Neural progenitor cell (in vitro differentiated cells): Measurements from ENCODE around the gene GSTO2. TPM values are rescaled to one million over a fixed set of nuclear protein-coding genes. Genes with fewer than 3 reads are reported as not detected.

Experiments
- DNase-seq: peaks from one replicate; pipeline ENCODE4 v3.0.0-alpha.2; 2016; ENCODE audit warnings: low spot score
- H2AFZ ChIP-seq: fragments of 200-600 bp; sonication (generic); replicated peaks from 2 replicates; pipeline ENCODE4 v1.6.1; 2016; ENCODE audit warnings: antibody characterized with exemption
- H3F3A ChIP-seq: fragments of 200-600 bp; sonication (generic); 2 replicates; pipeline ENCODE4 v1.6.1; 2016; ENCODE audit warnings: antibody characterized with exemption, low read depth
- H3K27ac ChIP-seq: fragments of 200-600 bp; sonication (generic); 2 replicates; pipeline ENCODE4 v1.5.1; 2016; ENCODE audit warnings: mild to moderate bottlenecking
- H3K27me3 ChIP-seq: fragments of 200-600 bp; sonication (generic); 2 replicates; pipeline ENCODE4 v1.6.1; 2016; ENCODE audit warnings: mild to moderate bottlenecking, moderate library complexity
- H3K36me3 ChIP-seq: fragments of 200-600 bp; sonication (generic); 2 replicates; pipeline ENCODE4 v1.5.1; 2016
- H3K4me1 ChIP-seq: fragments of 200-600 bp; sonication (generic); 2 replicates; pipeline ENCODE4 v1.6.1; 2016; ENCODE audit warnings: mixed run types
- H3K4me2 ChIP-seq: fragments of 200-600 bp; sonication (generic); 2 replicates; pipeline ENCODE4 v1.6.1; 2016
- H3K4me3 ChIP-seq: fragments of 200-600 bp; sonication (generic); 2 replicates; pipeline ENCODE4 v1.5.1; 2016
- H3K79me2 ChIP-seq: fragments of 200-600 bp; sonication (generic); 2 replicates; pipeline ENCODE4 v1.6.1; 2016; ENCODE audit warnings: low read depth
- H3K9ac ChIP-seq: fragments of 200-600 bp; sonication (generic); 2 replicates; pipeline ENCODE4 v1.6.1; 2016
- H3K9me3 ChIP-seq: fragments of 200-600 bp; sonication (generic); 2 replicates; pipeline ENCODE4 v1.5.1; 2016; ENCODE audit warnings: low read depth
- H4K20me1 ChIP-seq: fragments of 200-600 bp; sonication (generic); 2 replicates; pipeline ENCODE4 v1.6.1; 2016; ENCODE audit warnings: low read depth
- H3K27ac Mint-ChIP-seq: 3 replicates; pipeline ENCODE4 v1.8.0; 2021; ENCODE audit warnings: mixed read lengths
- H3K27me3 Mint-ChIP-seq: 2 replicates; pipeline ENCODE4 v1.8.0; 2022; ENCODE audit warnings: low read depth, mild to moderate bottlenecking, inconsistent platforms, moderate library complexity, mixed read lengths; ENCODE audit not compliant: insufficient read depth
- H3K36me3 Mint-ChIP-seq: 3 replicates; pipeline ENCODE4 v1.8.0; 2021; ENCODE audit warnings: mixed read lengths
- H3K4me1 Mint-ChIP-seq: 3 replicates; pipeline ENCODE4 v1.8.0; 2021; ENCODE audit warnings: mixed read lengths
- H3K4me3 Mint-ChIP-seq: 3 replicates; pipeline ENCODE4 v1.8.0; 2021; ENCODE audit warnings: mild to moderate bottlenecking, moderate library complexity, mixed read lengths
- H3K9me3 Mint-ChIP-seq: 3 replicates; pipeline ENCODE4 v1.8.0; 2020; ENCODE audit warnings: mixed read lengths
- CTCF ChIP-seq: fragments of 200-600 bp; sonication (generic); IDR thresholded peaks from 2 replicates; pipeline ENCODE4 v1.5.1; 2017; ENCODE audit warnings: antibody characterized with exemption, mild to moderate bottlenecking
- EZH2 ChIP-seq: fragments of 200-600 bp; sonication (generic); IDR thresholded peaks from 2 replicates; pipeline ENCODE4 v1.6.1; 2017; ENCODE audit warnings: antibody characterized with exemption, mild to moderate bottlenecking, moderate library complexity
- EZH2phosphoT487 ChIP-seq: fragments of 200-600 bp; sonication (generic); IDR thresholded peaks from 2 replicates; pipeline ENCODE4 v1.6.1; 2017; ENCODE audit warnings: antibody characterized with exemption
- total RNA-seq: library from RNA; depleted of rRNA; stranded (reverse); fragments of >200 nt; gene quantifications from 2 replicates; pipeline ENCODE4 v1.2.3, GENCODE V29; 2015; ENCODE audit warnings: low replicate concordance

The GSTO2 gene
- total RNA-seq, 1 donor from 2014 or later = 4.9 TPM

GRCh38 chr10:104334561-104334960 is 65.6 kb downstream of the GSTO2 start:
- Histone ChIP-seq H3K79me2 (peaks cover 70% of the 10 kb centered on the region), H3K27ac (no peak overlapping the region), H3K27me3 (peaks cover 38% of the 10 kb centered on the region), H3K9me3 (no peaks in the 10 kb centered on the region), H3K4me3 (no peak overlapping the region), H3K4me1 (peaks cover 54% of the 10 kb centered on the region), H2AFZ (no peak overlapping the region), H3K4me2 (no peak overlapping the region), H4K20me1 (peaks cover 71% of the 10 kb centered on the region), H3K36me3 (no peaks in the 10 kb centered on the region), H3F3A (peaks cover 40% of the 10 kb centered on the region), H3K9ac (no peak overlapping the region)
- Mint-ChIP-seq H3K27me3 (peaks cover 6% of the 10 kb centered on the region), H3K27ac (no peak overlapping the region), H3K4me3 (no peak overlapping the region), H3K4me1 (peaks cover 70% of the 10 kb centered on the region), H3K9me3 (no peaks in the 10 kb centered on the region), H3K36me3 (peaks cover 2% of the 10 kb centered on the region)
- no peak for DNase-seq
- TF ChIP-seq EZH2phosphoT487 (no peak), EZH2 (no peak)

- Mint-ChIP-seq H3K4me3 (no peak overlapping the region), H3K9me3 (no peaks in the 10 kb centered on the region), H3K4me1 (peaks cover 69% of the 10 kb centered on the region), H3K27me3 (peaks cover 6% of the 10 kb centered on the region), H3K36me3 (peaks cover 2% of the 10 kb centered on the region), H3K27ac (no peak overlapping the region)
- Histone ChIP-seq H3K27ac (no peak overlapping the region), H3K36me3 (no peaks in the 10 kb centered on the region), H3K9me3 (no peaks in the 10 kb centered on the region), H3K4me2 (no peak overlapping the region), H4K20me1 (peaks cover 65% of the 10 kb centered on the region), H3K79me2 (peaks cover 70% of the 10 kb centered on the region), H3K9ac (no peak overlapping the region), H3F3A (peaks cover 36% of the 10 kb centered on the region), H2AFZ (no peak overlapping the region), H3K4me3 (no peak overlapping the region), H3K4me1 (peaks cover 48% of the 10 kb centered on the region), H3K27me3 (peaks cover 38% of the 10 kb centered on the region)
- DNase-seq = no peak
- TF ChIP-seq EZH2phosphoT487 (no peak), EZH2 (no peak), CTCF (no peak)
Observed at GRCh38 chr10:104334965-104335650, 66.1 kb downstream of the GSTO2 start.

- peaks cover 54% of the 10 kb centered on the region for H3K4me1 Mint-ChIP-seq
Observed at GRCh38 chr10:104336821-104337467, 68.0 kb downstream of the GSTO2 start.

More at GRCh38 chr10:104336821-104337467, 68.0 kb downstream of the GSTO2 start:
- peaks cover 9% of the 10 kb centered on the region for H3K27me3 Mint-ChIP-seq
- no peaks in the 10 kb centered on the region for H3K9me3 ChIP-seq
- TF ChIP-seq EZH2 (no peak), CTCF (no peak), EZH2phosphoT487 (no peak)
- H3K36me3 Mint-ChIP-seq = peaks cover 2% of the 10 kb centered on the region
- H3K9ac ChIP-seq = no peak overlapping the region
- H3K79me2 ChIP-seq = peaks cover 55% of the 10 kb centered on the region
- H3K9me3 Mint-ChIP-seq = no peaks in the 10 kb centered on the region
- peaks cover 28% of the 10 kb centered on the region for H3K27me3 ChIP-seq
- peak overlapping the region; percentile 93 for H2AFZ ChIP-seq
- H3K4me1 ChIP-seq = peaks cover 30% of the 10 kb centered on the region
- H3K36me3 ChIP-seq = no peaks in the 10 kb centered on the region
- H3K27ac ChIP-seq = no peak overlapping the region
- peak; percentile 67 for DNase-seq
- H3K27ac Mint-ChIP-seq = peak overlapping the region; percentile 81
- peak overlapping the region; percentile 95 for H3K4me3 Mint-ChIP-seq
- peaks cover 47% of the 10 kb centered on the region for H4K20me1 ChIP-seq
- peaks cover 32% of the 10 kb centered on the region for H3F3A ChIP-seq
- peak overlapping the region; percentile 99 for H3K4me2 ChIP-seq
- peak overlapping the region; percentile 81 for H3K4me3 ChIP-seq
